A673 (cell line): ENCODE measurements around the gene PARPBP. TPM values are rescaled to one million over a fixed set of nuclear protein-coding genes. Genes with fewer than 3 reads are reported as not detected.
A peak's percentile ranks its signal among the peaks of the same experiment; 100 is the strongest.

Experiments used
- BruUV-seq: library from RNA; stranded (reverse); fragments of 400-500 nt; replicated peaks from 2 replicates; lab custom pipeline; 2021; lab: Mats Ljungman, UMichigan
- CTCF ChIA-PET: fragments of 300-600 bp; sonication (Branson Sonifier 250); formaldehyde crosslinking; loops from one replicate; lab custom pipeline; 2022; ENCODE audit warnings: antibody characterized with exemption; lab: Charles Lee
- POLR2A ChIA-PET: fragments of 300-600 bp; sonication (Branson Sonifier 250); formaldehyde crosslinking; loops from one replicate; lab custom pipeline; 2022; ENCODE audit warnings: antibody characterized with exemption; ENCODE audit not compliant: low non-redundant PET; lab: Charles Lee
- DNase-seq: peaks from one replicate; pipeline ENCODE4 v3.0.0-alpha.2; 2015; ENCODE audit warnings: low spot score
- H3K27ac ChIP-seq: fragments of 200-600 bp; sonication (generic); 2 replicates; pipeline ENCODE4 v1.5.1; 2016; ENCODE audit warnings: mixed run types, low read depth, mild to moderate bottlenecking, mixed read lengths, antibody characterized with exemption, low read length; ENCODE audit not compliant: poor library complexity, severe bottlenecking
- H3K27me3 ChIP-seq: fragments of 200-600 bp; sonication (generic); replicated peaks from 2 replicates; pipeline ENCODE4 v1.6.1; 2017; ENCODE audit warnings: mixed run types, low read depth, mild to moderate bottlenecking, mixed read lengths, antibody characterized with exemption, low read length; ENCODE audit not compliant: insufficient read depth, poor library complexity
- H3K36me3 ChIP-seq: fragments of 200-600 bp; sonication (generic); 2 replicates; pipeline ENCODE4 v1.6.1; 2016; ENCODE audit warnings: mixed run types, mild to moderate bottlenecking, mixed read lengths, antibody characterized with exemption, low read length; ENCODE audit not compliant: insufficient read depth, poor library complexity, severe bottlenecking
- H3K4me1 ChIP-seq: fragments of 200-600 bp; sonication (generic); 2 replicates; pipeline ENCODE4 v1.6.1; 2017; ENCODE audit warnings: mixed run types, mild to moderate bottlenecking, mixed read lengths, antibody characterized with exemption, low read length; ENCODE audit not compliant: insufficient read depth, poor library complexity, severe bottlenecking
- H3K4me3 ChIP-seq: fragments of 200-600 bp; sonication (generic); 2 replicates; pipeline ENCODE4 v1.5.1; 2016; ENCODE audit warnings: low read depth, mixed run types, mild to moderate bottlenecking, mixed read lengths, low read length; ENCODE audit not compliant: poor library complexity, severe bottlenecking
- H3K9me3 ChIP-seq: fragments of 200-600 bp; sonication (generic); 2 replicates; pipeline ENCODE4 v1.6.1; 2016; ENCODE audit warnings: mixed run types, low read depth, mild to moderate bottlenecking, mixed read lengths, antibody characterized with exemption, low read length; ENCODE audit not compliant: poor library complexity, severe bottlenecking
- EZH2 ChIP-seq: fragments of 200-600 bp; sonication (generic); IDR thresholded peaks from 2 replicates; pipeline ENCODE4 v1.6.1; 2017; ENCODE audit warnings: borderline replicate concordance, low read depth, mild to moderate bottlenecking, mixed read lengths, antibody characterized with exemption, low read length; ENCODE audit not compliant: poor library complexity, severe bottlenecking
- intact Hi-C: fragments of 100-400 bp; cut with micrococcal nuclease; formaldehyde crosslinking; loops from one replicate; pipeline ENCODE4 v1.10.0; 2022; ENCODE audit not compliant: unreplicated experiment
- total RNA-seq: library from RNA; stranded (reverse); gene quantifications from 2 replicates; pipeline ENCODE4 v1.2.3, GENCODE V29; 2021
- TF ChIP-seq, protein P1 (sequence below): fragments of 300-800, 200-600 bp; sonication (generic); conservative IDR thresholded peaks from 2 replicates; pipeline ENCODE4 v1.5.1; 2017; ENCODE audit warnings: low read depth, mild to moderate bottlenecking, antibody characterized with exemption, low read length, moderate library complexity, mixed read lengths

The PARPBP gene
- total RNA-seq, 1 experiment from 2014 or later = 43.0 TPM

DNA sequence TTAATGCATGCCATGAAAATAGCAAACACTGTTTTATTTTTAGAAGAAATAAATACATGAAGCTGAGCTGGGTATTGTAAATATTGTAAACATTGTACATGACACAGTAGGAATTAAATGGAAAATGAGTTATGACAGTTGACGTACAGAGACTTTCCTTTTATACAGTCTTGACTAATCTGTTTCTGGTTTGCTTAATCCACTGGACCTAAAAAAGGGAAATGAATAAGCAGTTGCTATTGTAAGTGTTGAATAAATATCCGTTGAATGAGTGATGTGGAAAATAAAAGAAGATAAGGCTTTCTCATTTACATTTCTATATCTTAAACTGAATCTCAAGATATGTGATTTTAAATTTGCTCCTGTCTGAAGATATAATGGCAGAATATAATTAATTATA, 62.7 kb downstream of the PARPBP start:
- intact Hi-C loops = no loop called here
- peak; percentile 53 for DNase-seq
- ChIA-PET POLR2A (no interaction called here), CTCF (no interaction called here)
- Histone ChIP-seq H3K9me3 (no peaks in the 10 kb centered on the region), H3K27ac (no peak overlapping the region), H3K27me3 (peaks cover 28% of the 10 kb centered on the region), H3K4me1 (no peaks in the 10 kb centered on the region), H3K4me3 (no peak overlapping the region), H3K36me3 (no peaks in the 10 kb centered on the region)
- TF ChIP-seq EZH2 = no peak
- TF ChIP-seq, protein P1, sequence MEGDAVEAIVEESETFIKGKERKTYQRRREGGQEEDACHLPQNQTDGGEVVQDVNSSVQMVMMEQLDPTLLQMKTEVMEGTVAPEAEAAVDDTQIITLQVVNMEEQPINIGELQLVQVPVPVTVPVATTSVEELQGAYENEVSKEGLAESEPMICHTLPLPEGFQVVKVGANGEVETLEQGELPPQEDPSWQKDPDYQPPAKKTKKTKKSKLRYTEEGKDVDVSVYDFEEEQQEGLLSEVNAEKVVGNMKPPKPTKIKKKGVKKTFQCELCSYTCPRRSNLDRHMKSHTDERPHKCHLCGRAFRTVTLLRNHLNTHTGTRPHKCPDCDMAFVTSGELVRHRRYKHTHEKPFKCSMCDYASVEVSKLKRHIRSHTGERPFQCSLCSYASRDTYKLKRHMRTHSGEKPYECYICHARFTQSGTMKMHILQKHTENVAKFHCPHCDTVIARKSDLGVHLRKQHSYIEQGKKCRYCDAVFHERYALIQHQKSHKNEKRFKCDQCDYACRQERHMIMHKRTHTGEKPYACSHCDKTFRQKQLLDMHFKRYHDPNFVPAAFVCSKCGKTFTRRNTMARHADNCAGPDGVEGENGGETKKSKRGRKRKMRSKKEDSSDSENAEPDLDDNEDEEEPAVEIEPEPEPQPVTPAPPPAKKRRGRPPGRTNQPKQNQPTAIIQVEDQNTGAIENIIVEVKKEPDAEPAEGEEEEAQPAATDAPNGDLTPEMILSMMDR = no peak
- no TSS peak for BruUV-seq

DNA sequence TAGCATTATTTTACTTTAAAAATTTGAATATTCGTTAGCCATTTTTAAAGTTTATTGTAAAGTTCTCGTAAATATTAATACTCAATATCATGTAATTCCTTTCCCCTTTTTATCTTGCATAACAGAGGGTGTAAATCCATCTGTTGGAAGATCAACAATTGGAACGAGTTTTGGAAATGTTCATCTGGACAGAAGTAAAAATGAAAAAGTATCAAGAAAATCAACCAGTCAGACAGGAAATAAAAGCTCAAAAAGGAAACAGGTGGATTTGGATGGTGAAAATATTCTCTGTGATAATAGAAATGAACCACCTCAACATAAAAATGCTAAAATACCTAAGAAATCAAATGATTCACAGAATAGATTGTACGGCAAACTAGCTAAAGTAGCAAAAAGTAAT, 75.8 kb downstream of the PARPBP start:
- no peaks in the 10 kb centered on the region for H3K27me3 ChIP-seq
- POLR2A ChIA-PET = no interaction called here
- no peak overlapping the region for H3K4me3 ChIP-seq
- intact Hi-C loops = no loop called here
- TF ChIP-seq, protein P1 = no peak
- no peak for TF ChIP-seq EZH2
- peaks cover 3% of the 10 kb centered on the region for H3K36me3 ChIP-seq
- no TSS peak for BruUV-seq
- CTCF ChIA-PET = no interaction called here
- H3K9me3 ChIP-seq = no peaks in the 10 kb centered on the region
- H3K27ac ChIP-seq = no peak overlapping the region
- H3K4me1 ChIP-seq = no peaks in the 10 kb centered on the region
- DNase-seq = no peak

DNA sequence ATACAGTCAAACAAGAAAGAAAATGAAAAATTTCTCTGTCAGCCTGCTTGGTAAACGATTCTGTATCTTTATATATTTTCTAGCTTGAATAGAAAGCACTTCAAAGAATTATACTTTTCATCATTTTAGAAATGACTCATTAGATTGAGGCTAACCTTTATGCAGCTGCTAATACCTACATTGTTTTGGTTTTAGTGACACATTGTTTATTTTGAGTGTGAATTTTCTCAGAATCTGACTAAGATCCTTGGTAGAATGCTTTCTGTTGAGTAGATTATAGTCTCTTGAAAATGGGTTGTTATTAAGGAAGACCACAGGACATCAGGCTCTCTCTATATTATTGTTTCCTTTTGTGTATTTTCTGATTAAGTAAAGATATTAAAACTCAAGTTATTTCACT, 77.8 kb downstream of the PARPBP start, which contains the start of gene PMCH:
TSS of gene PMCH (minus strand) at position 45 of the 400 bp plus-strand sequence. CDS start 63 bp downstream, outside the sequence.
- TF ChIP-seq EZH2 = no peak
- TF ChIP-seq, protein P1 = no peak
- Histone ChIP-seq H3K27ac (no peak within 1 kb of the TSS), H3K9me3 (no peaks in the 10 kb centered on the region), H3K4me1 (no peaks in the 10 kb centered on the region), H3K4me3 (no peak within 1 kb of the TSS), H3K36me3 (peaks cover 3% of the 10 kb centered on the region), H3K27me3 (no peaks in the 10 kb centered on the region)
- no TSS peak for BruUV-seq
- no peak for DNase-seq
- POLR2A ChIA-PET = no interaction called here
- CTCF ChIA-PET = no interaction called here
- intact Hi-C loops = no loop called here
